Progenitor cell of endocrine pancreas (in vitro differentiated cells): ENCODE results near the gene DQX1. TPM values are rescaled to one million over a fixed set of nuclear protein-coding genes. Genes with fewer than 3 reads are reported as not detected.

Source experiments
- DNase-seq: peaks from one replicate; pipeline ENCODE4 v3.0.0; 2021; ENCODE audit warnings: low spot score; ENCODE audit not compliant: unreplicated experiment
- H3K27ac Mint-ChIP-seq: 2 replicates; pipeline ENCODE4 v1.8.0; 2021; ENCODE audit warnings: mild to moderate bottlenecking, moderate library complexity, mixed read lengths
- H3K27me3 Mint-ChIP-seq: 2 replicates; pipeline ENCODE4 v1.8.0; 2021; ENCODE audit warnings: mixed read lengths
- H3K36me3 Mint-ChIP-seq: 2 replicates; pipeline ENCODE4 v1.8.0; 2022; ENCODE audit warnings: mixed read lengths; ENCODE audit not compliant: insufficient read depth
- H3K4me1 Mint-ChIP-seq: 2 replicates; pipeline ENCODE4 v1.8.0; 2021; ENCODE audit warnings: low read depth, mixed read lengths
- H3K4me3 Mint-ChIP-seq: 2 replicates; pipeline ENCODE4 v1.8.0; 2021; ENCODE audit warnings: low read depth, mild to moderate bottlenecking, moderate library complexity, mixed read lengths
- H3K9me3 Mint-ChIP-seq: 2 replicates; pipeline ENCODE4 v1.8.0; 2021; ENCODE audit warnings: low read depth, mixed read lengths
- CTCF ChIP-seq: fragments of 200-600 bp; sonication (generic); IDR thresholded peaks from one replicate; pipeline ENCODE4 v1.5.0; 2021; ENCODE audit warnings: antibody characterized with exemption, mild to moderate bottlenecking; ENCODE audit not compliant: unreplicated experiment
- total RNA-seq: library from RNA; stranded (reverse); gene quantifications from 2 replicates; pipeline ENCODE4 v1.2.1, GENCODE V29; 2021

The DQX1 gene
- total RNA-seq, 1 donor from 2014 or later = 1.5 TPM

- Mint-ChIP-seq H3K4me3 (peak within 1 kb of the TSS; percentile 88), H3K27me3 (peaks cover 19% of the 10 kb centered on the region), H3K9me3 (no peaks in the 10 kb centered on the region), H3K36me3 (no peaks in the 10 kb centered on the region), H3K27ac (peak within 1 kb of the TSS; percentile 97), H3K4me1 (peaks cover 18% of the 10 kb centered on the region)
- no peak for TF ChIP-seq CTCF
- peak; percentile 82 for DNase-seq
These were observed 28.1 kb upstream of the DQX1 start, which contains the start of the genes DOK1 and LOXL3 for GRCh38 chr2:74553892-74554819. DOK1 (plus strand) TSS chr2:74554720; CDS start chr2:74554755, 35 bp downstream. LOXL3 (minus strand) TSS chr2:74553942; CDS start chr2:74552634, 1,308 bp downstream.

DNA sequence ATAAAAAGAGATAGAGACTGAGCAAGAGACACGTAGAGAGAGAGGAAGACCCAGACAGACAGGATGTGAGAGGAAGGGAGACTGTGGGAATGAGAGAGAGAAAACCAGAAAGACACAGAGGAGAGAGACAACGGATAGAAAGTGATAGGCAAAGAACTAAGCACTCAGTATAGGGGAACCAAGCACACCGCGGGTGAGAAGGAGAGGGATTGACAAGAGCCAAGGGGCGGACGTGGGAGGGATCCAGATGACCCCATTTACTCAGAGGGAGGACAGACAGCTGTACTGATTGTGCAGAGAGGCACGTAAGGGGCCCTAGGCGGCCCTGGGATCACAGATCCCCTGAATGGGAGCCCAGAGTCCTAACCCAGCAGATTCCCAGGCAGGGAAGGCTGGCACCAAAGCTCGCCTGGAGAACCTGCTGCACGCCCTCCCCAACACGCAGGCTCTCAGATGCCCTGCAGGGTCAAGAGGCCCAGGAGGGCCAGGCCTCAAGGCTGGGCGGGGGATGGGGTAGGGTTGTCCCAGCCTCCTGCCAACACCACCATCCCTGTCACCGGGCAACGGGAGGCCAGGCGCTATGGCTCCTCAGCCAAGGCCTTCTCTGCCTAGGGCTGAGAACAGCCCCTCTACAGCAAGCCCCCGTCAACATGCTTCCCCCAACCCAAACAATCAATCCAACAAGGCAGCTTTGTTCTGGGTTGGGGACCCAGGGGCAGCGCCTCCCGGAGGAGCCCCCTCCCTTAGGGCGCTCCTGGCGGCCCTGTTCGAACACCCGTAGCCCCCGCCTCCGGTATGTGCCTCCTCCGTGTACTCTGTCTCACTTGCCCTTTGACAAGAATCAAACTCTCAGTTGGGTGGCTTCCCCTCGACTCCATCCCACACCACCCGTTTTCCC, 27.1 kb upstream of the DQX1 start:
- Mint-ChIP-seq H3K4me3 (peak overlapping the region; percentile 84), H3K27me3 (peaks cover 23% of the 10 kb centered on the region), H3K36me3 (no peaks in the 10 kb centered on the region), H3K27ac (peak overlapping the region; percentile 97), H3K9me3 (no peaks in the 10 kb centered on the region), H3K4me1 (peaks cover 16% of the 10 kb centered on the region)
- TF ChIP-seq CTCF = no peak
- no peak for DNase-seq

- Mint-ChIP-seq H3K27ac (peak overlapping the region; percentile 22), H3K4me1 (peaks cover 16% of the 10 kb centered on the region), H3K36me3 (no peaks in the 10 kb centered on the region), H3K4me3 (peak overlapping the region; percentile 54), H3K9me3 (no peaks in the 10 kb centered on the region), H3K27me3 (peaks cover 30% of the 10 kb centered on the region)
- no peak for DNase-seq
- TF ChIP-seq CTCF = no peak
These were observed 26.2 kb upstream of the DQX1 start for GRCh38 chr2:74551942-74552913.

DNA sequence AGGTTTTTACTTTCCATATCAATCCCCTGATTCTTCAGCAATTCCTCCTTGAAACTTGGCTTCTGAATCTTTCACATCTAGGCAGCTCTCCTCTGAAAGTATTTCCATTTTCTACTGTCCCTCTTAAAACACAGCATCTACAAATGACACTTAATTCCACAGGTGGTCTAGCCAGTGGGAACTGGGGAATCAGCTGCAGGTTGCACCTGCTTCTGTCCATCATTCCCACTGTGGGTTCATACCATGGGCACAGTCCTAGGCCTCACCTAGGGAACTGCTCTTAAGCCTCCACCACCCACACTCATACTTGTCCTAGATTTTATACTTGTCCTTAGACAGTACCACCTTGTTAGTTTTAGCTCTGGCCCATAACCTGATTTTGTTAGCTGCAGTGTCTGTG, 25.5 kb upstream of the DQX1 start:
- DNase-seq = no peak
- Mint-ChIP-seq H3K27ac (no peak overlapping the region), H3K27me3 (peaks cover 32% of the 10 kb centered on the region), H3K36me3 (no peaks in the 10 kb centered on the region), H3K4me3 (no peak overlapping the region), H3K9me3 (no peaks in the 10 kb centered on the region), H3K4me1 (peaks cover 16% of the 10 kb centered on the region)
- no peak for TF ChIP-seq CTCF
